Caco-2 (cell line): ENCODE results near the gene ASIC1. TPM values are rescaled to one million over a fixed set of nuclear protein-coding genes. Genes with fewer than 3 reads are reported as not detected.

ENCODE experiments used
- BruUV-seq: library from RNA; stranded (reverse); fragments of 400-500 nt; replicated peaks from 2 replicates; lab custom pipeline; 2021; lab: Mats Ljungman, UMichigan
- CTCF ChIA-PET: fragments of 300-600 bp; sonication (Branson Sonifier 250); formaldehyde crosslinking; loops from one replicate; lab custom pipeline; 2022; ENCODE audit warnings: antibody characterized with exemption; lab: Charles Lee
- POLR2A ChIA-PET: fragments of 300-600 bp; sonication (Branson Sonifier 250); formaldehyde crosslinking; loops from one replicate; lab custom pipeline; 2022; ENCODE audit warnings: antibody characterized with exemption; lab: Charles Lee
- DNase-seq, 2 experiments: peaks; one replicate each; pipeline versions ENCODE4 v3.0.0 to v3.0.0-alpha.2; 2020 to 2022
- H3K27me3 ChIP-seq: replicated peaks from 2 replicates; pipeline ENCODE4 v1.6.0; 2011; ENCODE audit warnings: low read length; ENCODE audit not compliant: control insufficient read depth, insufficient read depth
- H3K36me3 ChIP-seq: 2 replicates; pipeline ENCODE4 v1.5.1; 2011; ENCODE audit warnings: low read length; ENCODE audit not compliant: control insufficient read depth, insufficient read depth
- H3K4me1 ChIP-seq: fragments of 250-450 bp; sonication (Bioruptor Pico); 2 replicates; pipeline ENCODE4 v1.5.1; 2020; ENCODE audit warnings: mild to moderate bottlenecking
- H3K4me3 ChIP-seq: 2 replicates; pipeline ENCODE4 v1.5.1; 2011; ENCODE audit warnings: low read depth, mild to moderate bottlenecking, control low read depth, low read length
- H3K9me3 ChIP-seq: fragments of 250-450 bp; sonication (Bioruptor Pico); 2 replicates; pipeline ENCODE4 v1.5.1; 2020; ENCODE audit warnings: mild to moderate bottlenecking, moderate library complexity
- H3K27ac Mint-ChIP-seq: one replicate; pipeline ENCODE4 v1.8.0; 2022; ENCODE audit warnings: mixed read lengths; ENCODE audit not compliant: unreplicated experiment
- H3K27me3 Mint-ChIP-seq: one replicate; pipeline ENCODE4 v1.8.0; 2022; ENCODE audit warnings: mixed read lengths; ENCODE audit not compliant: insufficient read depth, unreplicated experiment
- H3K36me3 Mint-ChIP-seq: one replicate; pipeline ENCODE4 v1.8.0; 2022; ENCODE audit warnings: mild to moderate bottlenecking, mixed read lengths; ENCODE audit not compliant: insufficient read depth, unreplicated experiment
- H3K4me1 Mint-ChIP-seq: one replicate; pipeline ENCODE4 v1.8.0; 2022; ENCODE audit warnings: low read depth, mixed read lengths; ENCODE audit not compliant: unreplicated experiment
- H3K4me3 Mint-ChIP-seq: one replicate; pipeline ENCODE4 v1.8.0; 2022; ENCODE audit warnings: mild to moderate bottlenecking, moderate library complexity, mixed read lengths; ENCODE audit not compliant: unreplicated experiment
- H3K9me3 Mint-ChIP-seq: one replicate; pipeline ENCODE4 v1.8.0; 2022; ENCODE audit warnings: mixed read lengths; ENCODE audit not compliant: unreplicated experiment
- intact Hi-C: fragments of 100-400 bp; cut with micrococcal nuclease; formaldehyde crosslinking; loops from one replicate; pipeline ENCODE4 v1.10.0; 2022; ENCODE audit not compliant: unreplicated experiment
- total RNA-seq: library from RNA; stranded (reverse); gene quantifications from 2 replicates; pipeline ENCODE4 v1.2.3, GENCODE V29; 2022
- TF ChIP-seq, protein P1 (sequence below), 2 experiments: fragments of 200-600 bp in 1 of 2; IDR thresholded peaks; 1 replicate in 1 of 2; 2 replicates in 1 of 2; pipeline versions ENCODE4 v1.5.1 to v1.8.0; 2011 to 2022; ENCODE audit warnings: antibody characterized with exemption in 1 of 2, control low read depth in 1 of 2, inconsistent platforms in 1 of 2, low read depth in 1 of 2, low read length in 1 of 2, mild to moderate bottlenecking in 1 of 2, moderate library complexity in 1 of 2; ENCODE audit not compliant: insufficient read depth in 1 of 2, severe bottlenecking in 1 of 2, unreplicated experiment in 1 of 2

The ASIC1 gene
- total RNA-seq, 1 experiment from 2014 or later: 17.8 TPM

DNA sequence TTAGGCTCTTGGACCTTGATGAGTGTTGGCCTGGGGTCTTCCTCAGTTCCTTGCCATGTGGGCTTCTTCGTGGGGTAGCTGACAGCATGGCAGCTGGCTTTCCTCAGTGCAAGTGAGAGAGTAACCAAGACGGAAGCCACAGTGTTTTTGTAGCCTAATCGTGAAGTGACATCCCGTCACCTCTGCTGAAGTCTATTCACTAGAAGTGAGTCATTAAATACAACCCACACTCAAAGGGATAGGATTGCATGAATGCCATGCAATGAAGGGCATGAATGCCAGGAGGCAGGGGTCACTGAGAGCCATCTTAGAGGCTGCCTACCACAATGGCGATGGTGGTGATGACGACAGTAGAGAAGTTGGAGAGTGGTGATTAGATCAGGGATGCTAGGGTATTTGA is 13.5 kb upstream of the ASIC1 start:
- peak in 1 of 2 experiments; percentile 17 for DNase-seq
- Histone ChIP-seq H3K27me3 (no peaks in the 10 kb centered on the region), H3K36me3 (no peaks in the 10 kb centered on the region), H3K4me1 (peaks cover 9% of the 10 kb centered on the region), H3K4me3 (no peak overlapping the region), H3K9me3 (no peaks in the 10 kb centered on the region)
- H3K9me3 Mint-ChIP-seq: no peaks in the 10 kb centered on the region
- H3K27me3 Mint-ChIP-seq: no peaks in the 10 kb centered on the region
- H3K4me3 Mint-ChIP-seq: no peak overlapping the region
- H3K4me1 Mint-ChIP-seq: peaks cover 11% of the 10 kb centered on the region
- H3K27ac Mint-ChIP-seq: no peak overlapping the region
- intact Hi-C loops: no loop called here
- no TSS peak for BruUV-seq
- ChIA-PET POLR2A (no interaction called here), CTCF (interaction anchor here (0.6 to 1.2 kb wide), 2 partner anchors 22 to 77 kb away, joined by 3 to 6 read pairs; no protein-coding TSS in a partner anchor)
- no peaks in the 10 kb centered on the region for H3K36me3 Mint-ChIP-seq
- TF ChIP-seq, protein P1, sequence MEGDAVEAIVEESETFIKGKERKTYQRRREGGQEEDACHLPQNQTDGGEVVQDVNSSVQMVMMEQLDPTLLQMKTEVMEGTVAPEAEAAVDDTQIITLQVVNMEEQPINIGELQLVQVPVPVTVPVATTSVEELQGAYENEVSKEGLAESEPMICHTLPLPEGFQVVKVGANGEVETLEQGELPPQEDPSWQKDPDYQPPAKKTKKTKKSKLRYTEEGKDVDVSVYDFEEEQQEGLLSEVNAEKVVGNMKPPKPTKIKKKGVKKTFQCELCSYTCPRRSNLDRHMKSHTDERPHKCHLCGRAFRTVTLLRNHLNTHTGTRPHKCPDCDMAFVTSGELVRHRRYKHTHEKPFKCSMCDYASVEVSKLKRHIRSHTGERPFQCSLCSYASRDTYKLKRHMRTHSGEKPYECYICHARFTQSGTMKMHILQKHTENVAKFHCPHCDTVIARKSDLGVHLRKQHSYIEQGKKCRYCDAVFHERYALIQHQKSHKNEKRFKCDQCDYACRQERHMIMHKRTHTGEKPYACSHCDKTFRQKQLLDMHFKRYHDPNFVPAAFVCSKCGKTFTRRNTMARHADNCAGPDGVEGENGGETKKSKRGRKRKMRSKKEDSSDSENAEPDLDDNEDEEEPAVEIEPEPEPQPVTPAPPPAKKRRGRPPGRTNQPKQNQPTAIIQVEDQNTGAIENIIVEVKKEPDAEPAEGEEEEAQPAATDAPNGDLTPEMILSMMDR (IDR thresholded peaks at IDR 0.05; ENCODE audit: insufficient read depth in 1 of 2, low read depth in 1 of 2, low read length in 1 of 2, severe bottlenecking in 1 of 2, unreplicated experiment in 1 of 2): no peak

DNA sequence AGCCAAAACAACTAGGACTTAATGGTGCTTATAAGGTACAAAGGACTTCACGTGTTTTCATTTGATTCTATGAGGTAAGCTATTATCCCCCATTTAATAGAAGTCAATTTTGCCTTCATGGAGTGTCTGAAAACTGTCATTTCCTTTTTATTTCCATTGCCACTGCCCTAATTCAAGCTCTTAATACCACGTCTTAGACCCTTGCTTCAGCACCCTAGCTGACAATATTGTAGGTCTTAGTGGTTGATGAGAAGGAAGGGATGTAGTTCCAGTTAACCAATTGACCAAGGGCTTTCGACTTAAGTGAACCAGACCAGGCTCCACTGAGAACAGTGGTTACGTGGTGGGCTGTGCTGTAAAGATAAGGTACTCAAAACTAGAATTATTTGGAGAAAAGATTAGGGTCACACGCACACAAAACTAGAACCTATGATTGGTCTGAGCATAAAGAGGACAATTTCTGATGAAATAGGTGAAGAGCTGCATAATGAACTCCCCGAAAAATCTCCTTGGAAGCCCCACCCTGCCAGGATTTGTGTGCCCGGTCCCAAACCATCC is 9.6 kb upstream of the ASIC1 start:
- no peaks in the 10 kb centered on the region for H3K9me3 ChIP-seq
- no peak for DNase-seq
- Mint-ChIP-seq H3K9me3 (no peaks in the 10 kb centered on the region), H3K27ac (no peak overlapping the region), H3K27me3 (no peaks in the 10 kb centered on the region), H3K4me3 (no peak overlapping the region), H3K36me3 (no peaks in the 10 kb centered on the region), H3K4me1 (peaks cover 7% of the 10 kb centered on the region)
- CTCF ChIA-PET: interaction anchor here (0.8 kb wide), 1 partner anchor 23 kb away, joined by 4 read pairs; no protein-coding TSS in a partner anchor
- H3K27me3 ChIP-seq: no peaks in the 10 kb centered on the region
- BruUV-seq: no TSS peak
- no peaks in the 10 kb centered on the region for H3K36me3 ChIP-seq
- no peak overlapping the region for H3K4me3 ChIP-seq
- POLR2A ChIA-PET: no interaction called here
- TF ChIP-seq, protein P1 (IDR thresholded peaks at IDR 0.05; ENCODE audit: insufficient read depth in 1 of 2, low read depth in 1 of 2, low read length in 1 of 2, severe bottlenecking in 1 of 2, unreplicated experiment in 1 of 2): no peak
- peaks cover 15% of the 10 kb centered on the region for H3K4me1 ChIP-seq
- intact Hi-C loops: no loop called here

DNA sequence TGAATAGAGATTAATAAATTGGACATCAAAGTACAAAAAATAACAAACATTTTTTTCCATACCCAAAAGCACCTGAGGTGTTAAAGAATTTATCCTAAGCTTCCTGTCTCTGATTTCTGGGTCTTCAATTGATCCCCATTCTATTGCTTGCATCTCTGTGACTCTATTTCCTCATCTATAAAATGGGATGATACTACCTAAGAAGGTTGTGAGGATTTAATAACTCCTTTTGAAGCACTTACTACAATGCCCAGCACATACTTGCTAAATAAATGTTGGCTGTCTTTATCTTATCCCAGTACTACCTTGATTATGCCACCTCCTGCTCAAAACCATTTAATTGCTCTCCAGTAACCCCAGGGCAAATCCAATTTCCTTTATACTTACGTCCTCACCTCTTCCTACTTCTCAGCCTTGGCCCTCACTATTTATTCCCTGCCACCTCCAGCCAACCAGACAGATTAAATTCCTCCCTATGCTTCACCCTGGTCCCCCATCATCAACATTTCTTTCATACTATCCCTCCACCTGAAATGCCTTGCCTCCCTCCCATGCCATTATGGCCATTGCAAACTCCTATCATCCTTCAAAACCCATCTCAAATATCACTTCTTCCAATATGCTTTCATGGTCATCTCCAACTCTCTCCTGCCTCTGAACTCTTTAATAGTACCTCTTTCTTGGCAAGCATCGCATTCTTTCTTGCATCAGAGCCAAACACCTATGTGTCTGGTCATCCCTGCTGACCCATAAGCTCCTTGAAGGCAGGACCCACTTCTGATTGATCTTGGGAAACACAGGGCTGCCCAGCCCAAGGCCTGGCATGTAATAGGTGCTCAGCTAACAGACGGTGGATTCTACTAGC is 7.9 kb upstream of the ASIC1 start:
- Histone ChIP-seq H3K27me3 (no peaks in the 10 kb centered on the region), H3K4me3 (no peak overlapping the region), H3K9me3 (no peaks in the 10 kb centered on the region), H3K4me1 (peaks cover 15% of the 10 kb centered on the region), H3K36me3 (no peaks in the 10 kb centered on the region)
- intact Hi-C loops: loop anchor here (1.0 kb wide), 1 partner anchor 10 kb away; no protein-coding TSS in a partner anchor
- Mint-ChIP-seq H3K27me3 (no peaks in the 10 kb centered on the region), H3K9me3 (no peaks in the 10 kb centered on the region), H3K4me1 (peaks cover 7% of the 10 kb centered on the region), H3K36me3 (no peaks in the 10 kb centered on the region), H3K27ac (no peak overlapping the region), H3K4me3 (peak overlapping the region; percentile 68)
- CTCF ChIA-PET: interaction anchor here (0.6 to 1.8 kb wide), 8 partner anchors 11 to 1850 kb away, joined by 3 to 9 read pairs (median 6); partner anchors contain the start of gene COX14
- DNase-seq: no peak
- TF ChIP-seq, protein P1 (IDR thresholded peaks at IDR 0.05; ENCODE audit: insufficient read depth in 1 of 2, low read depth in 1 of 2, low read length in 1 of 2, severe bottlenecking in 1 of 2, unreplicated experiment in 1 of 2): no peak
- POLR2A ChIA-PET: interaction anchor here (0.7 to 1.0 kb wide), 2 partner anchors 62 to 308 kb away, joined by 4 read pairs; partner anchors contain the start of gene COX14
- no TSS peak for BruUV-seq
